H1 (cell line): Measurements from ENCODE around the gene FCMR. TPM values are rescaled to one million over a fixed set of nuclear protein-coding genes. Genes with fewer than 3 reads are reported as not detected.

Experiments
- CTCF ChIA-PET: fragments of 300-600 bp; sonication (Branson Sonifier 250); formaldehyde crosslinking; loops from one replicate; lab custom pipeline; 2021; ENCODE audit not compliant: partially characterized antibody; lab: Charles Lee
- POLR2A ChIA-PET: fragments of 300-600 bp; sonication (Branson Sonifier 250); formaldehyde crosslinking; loops from one replicate; lab custom pipeline; 2021; ENCODE audit warnings: inconsistent platforms; ENCODE audit not compliant: partially characterized antibody; lab: Charles Lee
- DNase-seq, 2 experiments: peaks; one replicate each; pipeline versions ENCODE4 v3.0.0 to v3.0.0-alpha.2; 2010 to 2022; ENCODE audit warnings: low spot score in 2 of 2, low read depth in 1 of 2, mixed read lengths in 1 of 2
- FAIRE-seq: peaks from 2 replicates; lab custom pipeline; 2011; peaks lifted over from hg19 to GRCh38; lab: Jason Lieb, UNC
- H2AFZ ChIP-seq: 2 replicates; pipeline ENCODE4 v1.8.1; 2012; ENCODE audit warnings: low read length, inconsistent platforms
- H2AK5ac ChIP-seq: 2 replicates; pipeline ENCODE4 v1.6.1; 2013; ENCODE audit warnings: low read depth, low read length
- H2BK120ac ChIP-seq: replicated peaks from 2 replicates; pipeline ENCODE3; 2013; ENCODE audit warnings: low read depth, low read length, inconsistent platforms
- H2BK12ac ChIP-seq: 2 replicates; pipeline ENCODE4 v1.6.1; 2013; ENCODE audit warnings: low read depth, low read length
- H2BK15ac ChIP-seq: 2 replicates; pipeline ENCODE4 v1.6.1; 2013; ENCODE audit warnings: low read length
- H2BK20ac ChIP-seq: 2 replicates; pipeline ENCODE4 v1.6.1; 2013; ENCODE audit warnings: low read length
- H2BK5ac ChIP-seq: 2 replicates; pipeline ENCODE4 v1.6.1; 2013; ENCODE audit warnings: low read depth, low read length
- H3K14ac ChIP-seq: 2 replicates; pipeline ENCODE4 v1.6.1; 2013; ENCODE audit warnings: inconsistent platforms; ENCODE audit not compliant: insufficient read length
- H3K18ac ChIP-seq: 2 replicates; pipeline ENCODE4 v1.6.1; 2013; ENCODE audit warnings: low read length; ENCODE audit errors: extremely low read depth
- H3K23ac ChIP-seq: 2 replicates; pipeline ENCODE4 v1.6.1; 2013; ENCODE audit warnings: inconsistent platforms; ENCODE audit not compliant: insufficient read length
- H3K23me2 ChIP-seq: 2 replicates; pipeline ENCODE4 v1.6.1; 2013; ENCODE audit warnings: low read depth, low read length
- H3K27ac ChIP-seq: 2 replicates; pipeline ENCODE4 v1.6.1; 2011; ENCODE audit warnings: low read depth, low read length, inconsistent platforms
- H3K27me3 ChIP-seq, 4 experiments: replicated peaks in 1 of 4; 1 replicate in 1 of 4; 2 replicates in 3 of 4; pipeline versions ENCODE4 v1.6.1 to v1.8.1; 2011 to 2013; ENCODE audit warnings: low read length in 3 of 4, mild to moderate bottlenecking in 3 of 4, inconsistent platforms in 2 of 4, mixed read lengths in 2 of 4, moderate library complexity in 1 of 4; ENCODE audit not compliant: control insufficient read depth in 3 of 4, insufficient read depth in 3 of 4; ENCODE audit errors: extremely low read depth in 1 of 4
- H3K36me3 ChIP-seq, 4 experiments: 2 replicates each; pipeline versions ENCODE4 v1.6.1 to v1.8.1; 2011 to 2013; ENCODE audit warnings: mild to moderate bottlenecking in 4 of 4, low read length in 3 of 4, moderate library complexity in 2 of 4, control low read depth in 1 of 4, inconsistent platforms in 1 of 4; ENCODE audit not compliant: insufficient read depth in 4 of 4, control insufficient read depth in 2 of 4
- H3K4ac ChIP-seq: replicated peaks from 2 replicates; pipeline ENCODE3; 2013; ENCODE audit warnings: low read length, low read depth, mixed read lengths, inconsistent platforms; ENCODE audit not compliant: insufficient read length
- H3K4me1 ChIP-seq, 4 experiments: replicated peaks in 1 of 4; 1 replicate in 1 of 4; 2 replicates in 3 of 4; pipeline versions ENCODE4 v1.6.1 to v1.8.1; 2011 to 2013; ENCODE audit warnings: low read length in 3 of 4, inconsistent platforms in 2 of 4, mixed read lengths in 1 of 4; ENCODE audit not compliant: insufficient read depth in 4 of 4, control insufficient read depth in 3 of 4
- H3K4me2 ChIP-seq, 2 experiments: 2 replicates each; pipeline versions ENCODE4 v1.6.1 to v1.8.1; 2011 to 2013; ENCODE audit warnings: low read depth in 2 of 2, low read length in 2 of 2, control low read depth in 1 of 2, inconsistent platforms in 1 of 2, mild to moderate bottlenecking in 1 of 2; ENCODE audit not compliant: insufficient read depth in 1 of 2
- H3K4me3 ChIP-seq, 4 experiments: fragments of 200-600, 300-600 bp in 1 of 4; sonication (generic), shearing (Covaris generic), sonication (Bioruptor Twin) in 1 of 4; 2 replicates each; pipeline versions ENCODE4 v1.5.1 to v1.8.1; 2011 to 2016; ENCODE audit warnings: low read length in 4 of 4, low read depth in 3 of 4, control low read depth in 2 of 4, inconsistent platforms in 2 of 4, mild to moderate bottlenecking in 2 of 4, mixed read lengths in 1 of 4, moderate library complexity in 1 of 4; ENCODE audit not compliant: insufficient read depth in 2 of 4; ENCODE audit errors: extremely low read depth in 1 of 4
- H3K56ac ChIP-seq: replicated peaks from 2 replicates; pipeline ENCODE3; 2013; ENCODE audit warnings: low read depth, mild to moderate bottlenecking, mixed read lengths, low read length, inconsistent platforms; ENCODE audit not compliant: insufficient read length
- H3K79me1 ChIP-seq: 2 replicates; pipeline ENCODE4 v1.6.1; 2013; ENCODE audit warnings: low read depth, low read length, control low read depth
- H3K79me2 ChIP-seq, 2 experiments: 2 replicates each; pipeline versions ENCODE4 v1.6.1 to v1.8.1; 2012 to 2013; ENCODE audit warnings: low read length in 2 of 2, mild to moderate bottlenecking in 2 of 2, inconsistent platforms in 1 of 2; ENCODE audit not compliant: insufficient read depth in 2 of 2, control insufficient read depth in 1 of 2
- H3K9ac ChIP-seq, 4 experiments: replicated peaks in 1 of 4; 1 replicate in 1 of 4; 2 replicates in 3 of 4; pipeline versions ENCODE4 v1.6.1 to v1.8.1; 2011 to 2013; ENCODE audit warnings: low read depth in 3 of 4, low read length in 3 of 4, control low read depth in 2 of 4, mild to moderate bottlenecking in 2 of 4, moderate library complexity in 2 of 4, inconsistent platforms in 1 of 4; ENCODE audit errors: extremely low read depth in 1 of 4
- H3K9me3 ChIP-seq, 2 experiments: 2 replicates each; pipeline versions ENCODE4 v1.6.1 to v1.8.1; 2012 to 2013; ENCODE audit warnings: mild to moderate bottlenecking in 2 of 2, moderate library complexity in 2 of 2, control low read depth in 1 of 2, inconsistent platforms in 1 of 2, low read depth in 1 of 2, low read length in 1 of 2, mixed read lengths in 1 of 2; ENCODE audit not compliant: insufficient read depth in 2 of 2
- H4K20me1 ChIP-seq, 2 experiments: replicated peaks in 1 of 2; 2 replicates each; pipeline versions ENCODE3 to v1.8.1; 2011 to 2013; ENCODE audit warnings: inconsistent platforms in 2 of 2, low read length in 2 of 2, mild to moderate bottlenecking in 1 of 2; ENCODE audit not compliant: insufficient read depth in 2 of 2, control insufficient read depth in 1 of 2
- H4K5ac ChIP-seq: 2 replicates; pipeline ENCODE4 v1.6.1; 2013; ENCODE audit warnings: low read length, low read depth, mixed read lengths, inconsistent platforms; ENCODE audit not compliant: insufficient read length
- H4K8ac ChIP-seq: 2 replicates; pipeline ENCODE4 v1.8.0; 2013; ENCODE audit warnings: mild to moderate bottlenecking, moderate library complexity, low read length, inconsistent platforms; ENCODE audit not compliant: insufficient read depth; ENCODE audit errors: extremely low read depth
- H4K91ac ChIP-seq: replicated peaks from 2 replicates; pipeline ENCODE3; 2013; ENCODE audit warnings: low read length, mixed read lengths, inconsistent platforms; ENCODE audit not compliant: insufficient read length
- ATF2 ChIP-seq: IDR thresholded peaks from 2 replicates; pipeline ENCODE4 v1.6.1; 2012; ENCODE audit warnings: low read length, inconsistent platforms
- BRCA1 ChIP-seq: IDR thresholded peaks from 2 replicates; pipeline ENCODE4 v1.6.1; 2012; ENCODE audit warnings: low read depth, low read length, improper control_type of control experiment
- CHD2 ChIP-seq: IDR thresholded peaks from 2 replicates; pipeline ENCODE4 v1.6.1; 2012; ENCODE audit warnings: low read length, improper control_type of control experiment
- EZH2 ChIP-seq: fragments of 200-600 bp; sonication (generic); IDR thresholded peaks from 2 replicates; pipeline ENCODE4 v1.7.1; 2012; ENCODE audit warnings: low read depth, mild to moderate bottlenecking, moderate library complexity, low read length, inconsistent platforms; ENCODE audit not compliant: severe bottlenecking
- GTF2F1 ChIP-seq: IDR thresholded peaks from 2 replicates; pipeline ENCODE4 v1.6.1; 2012; ENCODE audit warnings: low read depth, low read length, improper control_type of control experiment, borderline replicate concordance
- KDM1A ChIP-seq: fragments of 200-600, 300-600 bp; sonication (generic); IDR thresholded peaks from 2 replicates; pipeline ENCODE4 v1.7.1; 2016; ENCODE audit warnings: mild to moderate bottlenecking, low read length, borderline replicate concordance
- KDM5A ChIP-seq: fragments of 200-600 bp; IDR thresholded peaks from 2 replicates; pipeline ENCODE4 v1.7.1; 2012; ENCODE audit warnings: mild to moderate bottlenecking, low read length, inconsistent platforms, mixed read lengths
- NRF1 ChIP-seq: IDR thresholded peaks from 2 replicates; pipeline ENCODE4 v1.6.1; 2011; ENCODE audit warnings: mild to moderate bottlenecking, low read depth, low read length, improper control_type of control experiment
- PHF8 ChIP-seq: fragments of 200-600 bp; sonication (generic); conservative IDR thresholded peaks from 2 replicates; pipeline ENCODE4 v1.7.1; 2012; ENCODE audit warnings: low read depth, mild to moderate bottlenecking, inconsistent platforms, low read length, moderate library complexity
- POU5F1 ChIP-seq: IDR thresholded peaks from 2 replicates; pipeline ENCODE4 v1.6.1; 2011; ENCODE audit warnings: low read depth, mild to moderate bottlenecking, low read length, moderate library complexity
- SIRT6 ChIP-seq: IDR thresholded peaks from one replicate; pipeline ENCODE4 v1.7.1; 2012; ENCODE audit warnings: low read length, inconsistent platforms
- SP2 ChIP-seq: IDR thresholded peaks from 2 replicates; pipeline ENCODE4 v1.6.1; 2012; ENCODE audit warnings: mild to moderate bottlenecking, low read length, inconsistent platforms
- YY1 ChIP-seq: IDR thresholded peaks from 2 replicates; pipeline ENCODE4 v1.6.1; 2011; ENCODE audit warnings: low read depth, mild to moderate bottlenecking, low read length
- ZNF274 ChIP-seq: IDR thresholded peaks from 2 replicates; pipeline ENCODE4 v1.7.0; 2012; ENCODE audit warnings: low read length, borderline replicate concordance; ENCODE audit errors: extremely low read depth
- WGBS, 2 experiments: shearing (Covaris generic) in 1 of 2; methylation state at CpG; one replicate each; pipeline versions ENCODE4 v1.1.6 to v1.1.7; 2013 to 2015; ENCODE audit warnings: low lambda C conversion rate in 2 of 2, mixed read lengths in 2 of 2, inconsistent platforms in 1 of 2, low coverage in 1 of 2, missing lambda C conversion rate in 1 of 2; ENCODE audit not compliant: insufficient replicate concordance in 2 of 2, insufficient coverage in 1 of 2, insufficient read length in 1 of 2; ENCODE audit errors: extremely low coverage in 1 of 2, missing lambda C conversion rate in 1 of 2; 5-methylcytosine and 5-hydroxymethylcytosine counted together
- polyA plus RNA-seq, 7 experiments: library from polyadenylated mRNA; depleted of rRNA in 3 of 7; stranded (reverse) in 5 of 7; unstranded in 2 of 7; fragments of >200 nt in 5 of 7; fragments of 200-250 nt in 2 of 7; gene quantifications; 1 replicate in 5 of 7; 2 replicates in 1 of 7; 4 replicates in 1 of 7; pipeline versions ENCODE4 v1.2.1 to v1.2.3, GENCODE V29; 2011 to 2013; ENCODE audit warnings: missing spikeins in 2 of 7, mixed read lengths in 2 of 7
- total RNA-seq: library from RNA; stranded (reverse); fragmentation: NEBNext Ultra II Directional; extraction: Animal tissue kit (Norgen Biotek cat#: 25700); gene quantifications from 2 replicates; pipeline ENCODE4 v1.2.1, GENCODE V29; 2021

FCMR gene
- total and polyA plus RNA-seq, 2 of the 8 experiments (the other 6 are each of a cell fraction or from before 2014, with no cell fraction given), result 0.53 TPM; not detected in 1

GRCh38 chr1:206940588-206940936 lies 18.8 kb upstream of the FCMR start:
- H3K4me2 ChIP-seq, result no peak overlapping the region
- no peak overlapping the region for H3K4me3 ChIP-seq
- no peak for FAIRE-seq
- H2BK5ac ChIP-seq, result no peak overlapping the region
- 90% methylated on average over 3 of the region's 3 CpGs; no CpG with 5 or more reads in 1 of the 2 experiments for WGBS, 2 experiments
- ChIA-PET POLR2A (no interaction called here), CTCF (interaction anchor here (1.0 to 13.7 kb wide), 4 partner anchors 9 to 140 kb away, joined by 3 to 226 read pairs (median 97); no protein-coding TSS in a partner anchor)
- no peak overlapping the region for H3K27ac ChIP-seq
- H4K91ac ChIP-seq, result no peak overlapping the region
- no peak for DNase-seq
- no peaks in the 10 kb centered on the region for H3K4me1 ChIP-seq
- H3K27me3 ChIP-seq, result no peaks in the 10 kb centered on the region
- no peak overlapping the region for H3K23ac ChIP-seq
- H3K9me3 ChIP-seq, result no peaks in the 10 kb centered on the region
- TF ChIP-seq KDM5A (no peak), CHD2 (no peak), NRF1 (no peak), EZH2 (no peak), ZNF274 (no peak), KDM1A (no peak), SP2 (no peak), ATF2 (no peak), GTF2F1 (no peak), PHF8 (no peak), YY1 (no peak), SIRT6 (no peak), BRCA1 (no peak), POU5F1 (no peak)
- H3K4ac ChIP-seq, result no peak overlapping the region
- H3K18ac ChIP-seq, result no peak overlapping the region
- no peak overlapping the region for H2AK5ac ChIP-seq
- H3K79me1 ChIP-seq, result no peaks in the 10 kb centered on the region
- H3K9ac ChIP-seq, result no peak overlapping the region
- H4K20me1 ChIP-seq, result no peaks in the 10 kb centered on the region
- H2BK20ac ChIP-seq, result no peak overlapping the region
- no peak overlapping the region for H2BK12ac ChIP-seq
- no peak overlapping the region for H2BK15ac ChIP-seq
- H4K8ac ChIP-seq, result no peak overlapping the region
- no peak overlapping the region for H4K5ac ChIP-seq
- no peaks in the 10 kb centered on the region for H3K36me3 ChIP-seq
- H2BK120ac ChIP-seq, result no peak overlapping the region
- H3K14ac ChIP-seq, result no peak overlapping the region
- no peak overlapping the region for H3K56ac ChIP-seq
- H3K23me2 ChIP-seq, result no peaks in the 10 kb centered on the region
- H3K79me2 ChIP-seq, result no peaks in the 10 kb centered on the region
- H2AFZ ChIP-seq, result no peak overlapping the region
